Caco-2 (cell line): Measurements from ENCODE around the gene NDNF. TPM values are rescaled to one million over a fixed set of nuclear protein-coding genes. Genes with fewer than 3 reads are reported as not detected.

Experiments used
- BruUV-seq: library from RNA; stranded (reverse); fragments of 400-500 nt; replicated peaks from 2 replicates; lab custom pipeline; 2021; lab: Mats Ljungman, UMichigan
- CTCF ChIA-PET: fragments of 300-600 bp; sonication (Branson Sonifier 250); formaldehyde crosslinking; loops from one replicate; lab custom pipeline; 2022; ENCODE audit warnings: antibody characterized with exemption; lab: Charles Lee
- POLR2A ChIA-PET: fragments of 300-600 bp; sonication (Branson Sonifier 250); formaldehyde crosslinking; loops from one replicate; lab custom pipeline; 2022; ENCODE audit warnings: antibody characterized with exemption; lab: Charles Lee
- DNase-seq, 2 experiments: peaks; one replicate each; pipeline versions ENCODE4 v3.0.0 to v3.0.0-alpha.2; 2020 to 2022
- H3K27me3 ChIP-seq: replicated peaks from 2 replicates; pipeline ENCODE4 v1.6.0; 2011; ENCODE audit warnings: low read length; ENCODE audit not compliant: control insufficient read depth, insufficient read depth
- H3K36me3 ChIP-seq: 2 replicates; pipeline ENCODE4 v1.5.1; 2011; ENCODE audit warnings: low read length; ENCODE audit not compliant: control insufficient read depth, insufficient read depth
- H3K4me1 ChIP-seq: fragments of 250-450 bp; sonication (Bioruptor Pico); 2 replicates; pipeline ENCODE4 v1.5.1; 2020; ENCODE audit warnings: mild to moderate bottlenecking
- H3K4me3 ChIP-seq: 2 replicates; pipeline ENCODE4 v1.5.1; 2011; ENCODE audit warnings: low read depth, mild to moderate bottlenecking, control low read depth, low read length
- H3K9me3 ChIP-seq: fragments of 250-450 bp; sonication (Bioruptor Pico); 2 replicates; pipeline ENCODE4 v1.5.1; 2020; ENCODE audit warnings: mild to moderate bottlenecking, moderate library complexity
- H3K27ac Mint-ChIP-seq: one replicate; pipeline ENCODE4 v1.8.0; 2022; ENCODE audit warnings: mixed read lengths; ENCODE audit not compliant: unreplicated experiment
- H3K27me3 Mint-ChIP-seq: one replicate; pipeline ENCODE4 v1.8.0; 2022; ENCODE audit warnings: mixed read lengths; ENCODE audit not compliant: insufficient read depth, unreplicated experiment
- H3K36me3 Mint-ChIP-seq: one replicate; pipeline ENCODE4 v1.8.0; 2022; ENCODE audit warnings: mild to moderate bottlenecking, mixed read lengths; ENCODE audit not compliant: insufficient read depth, unreplicated experiment
- H3K4me1 Mint-ChIP-seq: one replicate; pipeline ENCODE4 v1.8.0; 2022; ENCODE audit warnings: low read depth, mixed read lengths; ENCODE audit not compliant: unreplicated experiment
- H3K4me3 Mint-ChIP-seq: one replicate; pipeline ENCODE4 v1.8.0; 2022; ENCODE audit warnings: mild to moderate bottlenecking, moderate library complexity, mixed read lengths; ENCODE audit not compliant: unreplicated experiment
- H3K9me3 Mint-ChIP-seq: one replicate; pipeline ENCODE4 v1.8.0; 2022; ENCODE audit warnings: mixed read lengths; ENCODE audit not compliant: unreplicated experiment
- CTCF ChIP-seq, 2 experiments: fragments of 200-600 bp in 1 of 2; IDR thresholded peaks; 1 replicate in 1 of 2; 2 replicates in 1 of 2; pipeline versions ENCODE4 v1.5.1 to v1.8.0; 2011 to 2022; ENCODE audit warnings: antibody characterized with exemption in 1 of 2, control low read depth in 1 of 2, inconsistent platforms in 1 of 2, low read depth in 1 of 2, low read length in 1 of 2, mild to moderate bottlenecking in 1 of 2, moderate library complexity in 1 of 2; ENCODE audit not compliant: insufficient read depth in 1 of 2, severe bottlenecking in 1 of 2, unreplicated experiment in 1 of 2
- intact Hi-C: fragments of 100-400 bp; cut with micrococcal nuclease; formaldehyde crosslinking; loops from one replicate; pipeline ENCODE4 v1.10.0; 2022; ENCODE audit not compliant: unreplicated experiment
- total RNA-seq: library from RNA; stranded (reverse); gene quantifications from 2 replicates; pipeline ENCODE4 v1.2.3, GENCODE V29; 2022

Gene NDNF
- total RNA-seq, 1 experiment from 2014 or later = 3.7 TPM

GRCh38 chr4:121030131-121030530 lies 42.2 kb downstream of the NDNF start:
- ChIA-PET CTCF (no interaction called here), POLR2A (no interaction called here)
- intact Hi-C loops = no loop called here
- Histone ChIP-seq H3K4me3 (no peak overlapping the region), H3K9me3 (no peaks in the 10 kb centered on the region), H3K36me3 (no peaks in the 10 kb centered on the region), H3K27me3 (no peaks in the 10 kb centered on the region), H3K4me1 (no peaks in the 10 kb centered on the region)
- Mint-ChIP-seq H3K9me3 (no peaks in the 10 kb centered on the region), H3K27me3 (peaks cover 3% of the 10 kb centered on the region), H3K4me3 (no peak overlapping the region), H3K36me3 (no peaks in the 10 kb centered on the region), H3K27ac (no peak overlapping the region), H3K4me1 (no peaks in the 10 kb centered on the region)
- BruUV-seq = no TSS peak
- no peak for TF ChIP-seq CTCF (IDR thresholded peaks at IDR 0.05; ENCODE audit: insufficient read depth in 1 of 2, low read depth in 1 of 2, low read length in 1 of 2, severe bottlenecking in 1 of 2, unreplicated experiment in 1 of 2)
- DNase-seq = no peak

GRCh38 chr4:121026034-121026433 lies 46.3 kb downstream of the NDNF start:
- BruUV-seq = no TSS peak
- Histone ChIP-seq H3K36me3 (no peaks in the 10 kb centered on the region), H3K4me3 (no peak overlapping the region), H3K27me3 (no peaks in the 10 kb centered on the region), H3K4me1 (no peaks in the 10 kb centered on the region), H3K9me3 (no peaks in the 10 kb centered on the region)
- CTCF ChIA-PET = no interaction called here
- no peaks in the 10 kb centered on the region for H3K36me3 Mint-ChIP-seq
- H3K4me1 Mint-ChIP-seq = no peaks in the 10 kb centered on the region
- H3K4me3 Mint-ChIP-seq = no peak overlapping the region
- no peak overlapping the region for H3K27ac Mint-ChIP-seq
- POLR2A ChIA-PET = no interaction called here
- intact Hi-C loops = no loop called here
- no peak for TF ChIP-seq CTCF (IDR thresholded peaks at IDR 0.05; ENCODE audit: insufficient read depth in 1 of 2, low read depth in 1 of 2, low read length in 1 of 2, severe bottlenecking in 1 of 2, unreplicated experiment in 1 of 2)
- peaks cover 5% of the 10 kb centered on the region for H3K27me3 Mint-ChIP-seq
- no peak for DNase-seq
- H3K9me3 Mint-ChIP-seq = no peaks in the 10 kb centered on the region

GRCh38 chr4:121025540-121025939 lies 46.8 kb downstream of the NDNF start:
- no peaks in the 10 kb centered on the region for H3K27me3 ChIP-seq
- no peaks in the 10 kb centered on the region for H3K36me3 ChIP-seq
- no peak for DNase-seq
- no peaks in the 10 kb centered on the region for H3K4me1 Mint-ChIP-seq
- H3K36me3 Mint-ChIP-seq = no peaks in the 10 kb centered on the region
- ChIA-PET POLR2A (no interaction called here), CTCF (no interaction called here)
- no peak overlapping the region for H3K4me3 ChIP-seq
- intact Hi-C loops = no loop called here
- no TSS peak for BruUV-seq
- H3K27ac Mint-ChIP-seq = no peak overlapping the region
- H3K27me3 Mint-ChIP-seq = peaks cover 5% of the 10 kb centered on the region
- no peaks in the 10 kb centered on the region for H3K9me3 ChIP-seq
- no peak for TF ChIP-seq CTCF (IDR thresholded peaks at IDR 0.05; ENCODE audit: insufficient read depth in 1 of 2, low read depth in 1 of 2, low read length in 1 of 2, severe bottlenecking in 1 of 2, unreplicated experiment in 1 of 2)
- no peak overlapping the region for H3K4me3 Mint-ChIP-seq
- no peaks in the 10 kb centered on the region for H3K4me1 ChIP-seq
- H3K9me3 Mint-ChIP-seq = no peaks in the 10 kb centered on the region
